Measurements from ENCODE around the gene HAP1. TPM values are rescaled to one million over a fixed set of nuclear protein-coding genes. Genes with fewer than 3 reads are reported as not detected.

HAP1 gene
- polyA plus RNA-seq, 1 experiment, result 0.04 TPM

DNA sequence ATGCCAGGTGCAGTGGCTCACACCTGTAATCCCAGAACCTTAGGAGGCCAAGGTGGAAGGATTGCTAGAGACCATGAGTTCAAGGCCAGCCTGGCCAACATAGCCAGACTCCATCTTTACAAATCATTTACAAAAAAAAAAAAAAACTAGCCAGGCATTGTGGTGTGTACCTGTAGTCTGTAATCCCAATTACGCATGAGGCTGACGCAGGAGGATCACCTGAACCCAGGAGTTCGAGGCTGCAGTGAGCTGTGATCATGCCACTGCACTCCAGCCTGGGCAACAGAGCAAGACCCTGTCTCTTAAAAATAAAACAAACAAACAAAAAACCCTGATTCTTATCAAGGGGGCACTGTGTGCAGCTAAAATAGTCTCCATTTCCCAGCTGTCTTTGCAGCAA is 16.8 kb upstream of the HAP1 start:
- TF ChIP-seq, protein P1, sequence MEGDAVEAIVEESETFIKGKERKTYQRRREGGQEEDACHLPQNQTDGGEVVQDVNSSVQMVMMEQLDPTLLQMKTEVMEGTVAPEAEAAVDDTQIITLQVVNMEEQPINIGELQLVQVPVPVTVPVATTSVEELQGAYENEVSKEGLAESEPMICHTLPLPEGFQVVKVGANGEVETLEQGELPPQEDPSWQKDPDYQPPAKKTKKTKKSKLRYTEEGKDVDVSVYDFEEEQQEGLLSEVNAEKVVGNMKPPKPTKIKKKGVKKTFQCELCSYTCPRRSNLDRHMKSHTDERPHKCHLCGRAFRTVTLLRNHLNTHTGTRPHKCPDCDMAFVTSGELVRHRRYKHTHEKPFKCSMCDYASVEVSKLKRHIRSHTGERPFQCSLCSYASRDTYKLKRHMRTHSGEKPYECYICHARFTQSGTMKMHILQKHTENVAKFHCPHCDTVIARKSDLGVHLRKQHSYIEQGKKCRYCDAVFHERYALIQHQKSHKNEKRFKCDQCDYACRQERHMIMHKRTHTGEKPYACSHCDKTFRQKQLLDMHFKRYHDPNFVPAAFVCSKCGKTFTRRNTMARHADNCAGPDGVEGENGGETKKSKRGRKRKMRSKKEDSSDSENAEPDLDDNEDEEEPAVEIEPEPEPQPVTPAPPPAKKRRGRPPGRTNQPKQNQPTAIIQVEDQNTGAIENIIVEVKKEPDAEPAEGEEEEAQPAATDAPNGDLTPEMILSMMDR (IDR thresholded peaks at IDR 0.05; ENCODE audit: low read depth, low read length), result no peak
- CTCF ChIA-PET, result interaction anchor here (1.2 kb wide), 1 partner anchor 14 kb away, joined by 3 read pairs; no protein-coding TSS in a partner anchor
- Histone ChIP-seq H3K27ac (ENCODE audit: low read depth, low read length) (no peak overlapping the region), H3K27me3 (ENCODE audit: control insufficient read depth, insufficient read depth, low read length) (peaks cover 3% of the 10 kb centered on the region), H3K4me3 (ENCODE audit: low read depth, low read length) (no peak overlapping the region), H3K9me3 (ENCODE audit: control insufficient read depth, insufficient read depth, low read length) (no peaks in the 10 kb centered on the region)
- POLR2A ChIA-PET, result no interaction called here
- DNase-seq (ENCODE audit: low read depth, low spot score), result no peak

DNA sequence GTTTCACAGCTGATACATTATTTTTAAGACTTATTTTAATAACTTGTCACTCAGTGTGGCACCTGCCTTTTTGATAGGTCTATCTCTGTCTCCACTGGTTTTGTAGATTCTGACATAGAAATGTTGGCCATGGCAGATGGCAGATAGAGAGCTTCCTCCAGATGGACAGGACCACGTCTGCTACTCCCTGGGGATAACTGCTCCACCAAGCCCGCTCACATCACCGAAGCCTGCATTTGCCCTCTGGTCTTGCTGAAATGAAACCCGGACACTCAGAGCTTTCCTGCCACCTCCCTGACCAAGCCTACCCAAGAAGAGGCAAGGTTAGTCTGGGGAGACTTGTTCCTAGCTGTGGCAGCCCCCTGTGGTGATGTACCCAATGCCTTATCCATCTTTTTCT is 16.4 kb upstream of the HAP1 start:
- DNase-seq (ENCODE audit: low read depth, low spot score), result no peak

DNA sequence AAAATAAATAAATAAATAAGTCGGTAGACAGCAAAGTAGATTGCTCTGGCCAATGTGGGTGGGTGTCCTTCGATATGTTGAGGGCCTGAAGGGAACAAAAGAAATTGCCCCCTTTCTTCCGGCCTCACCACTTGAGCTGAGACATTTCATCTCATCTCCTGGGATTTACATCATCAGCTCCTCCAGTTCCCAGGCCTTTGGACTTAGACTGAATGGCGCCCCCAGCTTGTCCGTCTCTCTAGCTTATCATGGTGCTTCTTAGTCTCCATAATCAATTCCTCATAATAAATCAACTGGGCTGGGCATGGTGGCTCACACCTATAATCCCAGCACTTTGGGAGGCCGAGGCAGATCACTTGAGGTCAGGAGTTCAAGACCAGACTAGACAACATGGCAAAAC is 13.8 kb upstream of the HAP1 start:
- CTCF ChIA-PET, result interaction anchor here (0.9 to 1.0 kb wide), 2 partner anchors 53 to 54 kb away, joined by 3 read pairs; no protein-coding TSS in a partner anchor

More for the DNA sequence above, 16.4 kb upstream of the HAP1 start:
- no peak overlapping the region for H3K4me3 ChIP-seq (ENCODE audit: low read depth, low read length)
- no peak overlapping the region for H3K27ac ChIP-seq (ENCODE audit: low read depth, low read length)
- ChIA-PET POLR2A (interaction anchor here (0.6 kb wide), 1 partner anchor 73 kb away, joined by 6 read pairs; no protein-coding TSS in a partner anchor), CTCF (interaction anchor here (0.9 to 1.2 kb wide), 2 partner anchors 13 to 36 kb away, joined by 3 to 4 read pairs; partner anchors contain the start of gene JUP)
- peaks cover 5% of the 10 kb centered on the region for H3K27me3 ChIP-seq (ENCODE audit: control insufficient read depth, insufficient read depth, low read length)
- no peaks in the 10 kb centered on the region for H3K9me3 ChIP-seq (ENCODE audit: control insufficient read depth, insufficient read depth, low read length)
- TF ChIP-seq, protein P1 (IDR thresholded peaks at IDR 0.05; ENCODE audit: low read depth, low read length), result no peak

DNA sequence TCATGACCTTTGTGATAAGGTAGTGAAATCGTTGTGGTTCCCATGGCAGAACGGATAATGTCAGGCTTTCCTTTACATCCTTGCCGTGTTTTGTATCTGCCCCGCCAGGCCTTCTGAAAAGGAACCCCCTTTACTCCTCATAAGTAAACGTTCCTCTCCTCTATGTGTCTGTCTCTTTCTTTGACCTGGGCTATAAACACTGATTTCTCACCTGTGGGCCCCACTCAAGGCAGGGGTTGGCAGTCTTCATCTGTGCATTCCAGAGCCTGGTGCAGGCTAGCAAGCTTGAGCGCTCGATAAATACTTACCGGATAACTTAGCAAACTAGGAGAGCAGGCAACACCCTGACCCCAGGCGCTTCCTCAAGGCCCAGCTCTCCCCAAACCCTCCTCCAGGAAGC is 7.3 kb upstream of the HAP1 start:
- Histone ChIP-seq H3K9me3 (ENCODE audit: control insufficient read depth, insufficient read depth, low read length) (no peaks in the 10 kb centered on the region), H3K27ac (ENCODE audit: low read depth, low read length) (no peak overlapping the region), H3K27me3 (ENCODE audit: control insufficient read depth, insufficient read depth, low read length) (peaks cover 15% of the 10 kb centered on the region), H3K4me3 (ENCODE audit: low read depth, low read length) (no peak overlapping the region)
- TF ChIP-seq, protein P1 (IDR thresholded peaks at IDR 0.05; ENCODE audit: low read depth, low read length), result no peak
- ChIA-PET CTCF (interaction anchor here (1.5 kb wide), 1 partner anchor 60 kb away, joined by 7 read pairs; no protein-coding TSS in a partner anchor), POLR2A (interaction anchor here (1.1 kb wide), 1 partner anchor 60 kb away, joined by 3 read pairs; no protein-coding TSS in a partner anchor)
- DNase-seq (ENCODE audit: low read depth, low spot score), result no peak

More for the DNA sequence above, 13.8 kb upstream of the HAP1 start:
- Histone ChIP-seq H3K9me3 (ENCODE audit: control insufficient read depth, insufficient read depth, low read length) (no peaks in the 10 kb centered on the region), H3K27ac (ENCODE audit: low read depth, low read length) (no peak overlapping the region), H3K27me3 (ENCODE audit: control insufficient read depth, insufficient read depth, low read length) (peaks cover 7% of the 10 kb centered on the region), H3K4me3 (ENCODE audit: low read depth, low read length) (no peak overlapping the region)
- DNase-seq (ENCODE audit: low read depth, low spot score), result no peak
- POLR2A ChIA-PET, result no interaction called here
- TF ChIP-seq, protein P1 (IDR thresholded peaks at IDR 0.05; ENCODE audit: low read depth, low read length), result no peak

DNA sequence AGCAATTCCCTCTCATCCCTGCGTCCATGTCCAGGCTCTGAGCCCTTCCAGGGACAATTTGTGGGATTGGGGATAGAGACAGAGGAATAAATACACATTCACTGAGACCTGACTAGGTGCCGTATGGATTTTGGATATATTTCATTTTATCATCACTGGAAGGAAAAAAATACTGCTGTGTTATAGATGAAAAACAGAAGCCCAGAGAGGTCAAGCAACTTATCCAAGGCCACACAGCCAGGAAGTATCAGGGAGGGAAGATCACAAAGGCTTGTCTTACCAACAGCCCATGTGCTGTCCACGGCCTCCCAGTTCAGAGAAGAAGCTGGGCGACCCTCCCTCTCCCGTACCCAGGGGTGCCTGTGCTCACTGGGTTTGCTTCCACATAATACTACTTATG is 6.1 kb upstream of the HAP1 start:
- Histone ChIP-seq H3K4me3 (ENCODE audit: low read depth, low read length) (no peak overlapping the region), H3K9me3 (ENCODE audit: control insufficient read depth, insufficient read depth, low read length) (no peaks in the 10 kb centered on the region), H3K27ac (ENCODE audit: low read depth, low read length) (no peak overlapping the region), H3K27me3 (ENCODE audit: control insufficient read depth, insufficient read depth, low read length) (peaks cover 22% of the 10 kb centered on the region)
- no peak for DNase-seq (ENCODE audit: low read depth, low spot score)
- CTCF ChIA-PET, result interaction anchor here (2.7 kb wide), 1 partner anchor 61 kb away, joined by 20 read pairs; no protein-coding TSS in a partner anchor
- POLR2A ChIA-PET, result no interaction called here
- TF ChIP-seq, protein P1 (IDR thresholded peaks at IDR 0.05; ENCODE audit: low read depth, low read length), result no peak
